HL-60 (cell line): ENCODE measurements around the gene C17orf113.

ENCODE experiments used
- CTCF ChIP-seq: IDR thresholded peaks from one replicate; pipeline ENCODE4 v1.5.1; 2011; ENCODE audit warnings: low read length, control low read depth, inconsistent platforms; ENCODE audit not compliant: insufficient read depth
- GABPA ChIP-seq: IDR thresholded peaks from 2 replicates; pipeline ENCODE4 v1.6.1; 2012; ENCODE audit warnings: low read depth
- POLR2AphosphoS5 ChIP-seq: IDR thresholded peaks from 2 replicates; pipeline ENCODE4 v1.6.1; 2012; ENCODE audit warnings: low read depth
- REST ChIP-seq: IDR thresholded peaks from 2 replicates; pipeline ENCODE4 v1.6.1; 2012; ENCODE audit warnings: low read depth; ENCODE audit not compliant: insufficient replicate concordance
- SPI1 ChIP-seq: IDR thresholded peaks from 2 replicates; pipeline ENCODE4 v1.6.1; 2012; ENCODE audit warnings: low read depth, mild to moderate bottlenecking, borderline replicate concordance

DNA sequence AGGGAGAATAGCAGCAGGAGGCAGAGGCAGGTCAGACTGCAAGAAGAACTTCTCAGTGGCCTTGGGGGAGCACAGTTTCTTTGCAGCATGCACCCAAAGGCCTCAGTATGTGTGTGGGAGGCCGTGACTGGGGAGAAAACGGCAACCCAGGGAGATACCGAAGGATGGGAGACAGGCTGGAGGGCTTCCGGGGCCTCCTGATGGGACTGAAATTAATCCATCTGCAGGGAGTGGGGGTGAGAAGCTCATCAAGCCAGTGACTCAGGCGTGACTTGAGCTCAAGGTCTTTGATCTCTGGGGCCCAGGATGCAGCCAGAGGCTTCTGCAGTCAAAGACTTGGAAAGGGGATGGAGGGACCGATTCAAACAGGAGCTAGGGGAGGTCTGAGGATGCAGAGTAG is 5.1 kb upstream of the C17orf113 start:
- TF ChIP-seq CTCF: no peak
- TF ChIP-seq POLR2AphosphoS5: no peak
- no peak for TF ChIP-seq REST
- TF ChIP-seq GABPA: no peak
- TF ChIP-seq SPI1: no peak
